K562 (cell line): ENCODE data around the gene LENEP. TPM values are rescaled to one million over a fixed set of nuclear protein-coding genes. Genes with fewer than 3 reads are reported as not detected.

Experiments used
- GABPA ChIP-seq: fragments of 200-800 bp; sonication (Bioruptor generic); conservative IDR thresholded peaks from 2 replicates; pipeline ENCODE4 v1.6.1; 2016; ENCODE audit warnings: low read depth, missing genetic modification characterization, missing compliant biosample characterization
- IRF2 ChIP-seq: sonication (generic); formaldehyde crosslinking; IDR thresholded peaks from 2 replicates; pipeline ENCODE4 v1.8.1; 2022; ENCODE audit warnings: mild to moderate bottlenecking, missing genetic modification reagents
- NFRKB ChIP-seq: fragments of 450-650 bp; IDR thresholded peaks from 2 replicates; pipeline ENCODE4 v1.6.1; 2016; ENCODE audit warnings: low read depth
- PHB ChIP-seq: fragments of 250-450 bp; sonication (Bioruptor Pico); IDR thresholded peaks from 2 replicates; pipeline ENCODE4 v1.5.0; 2021
- POLR2AphosphoS5 ChIP-seq: IDR thresholded peaks from 2 replicates; pipeline ENCODE4 v1.6.1; 2011; ENCODE audit warnings: mild to moderate bottlenecking, low read depth, low read length, moderate library complexity; ENCODE audit not compliant: control insufficient read depth, insufficient read depth
- SMARCC2 ChIP-seq: fragments of 450-650 bp; IDR thresholded peaks from 2 replicates; pipeline ENCODE4 v1.6.1; 2017; ENCODE audit warnings: antibody characterized with exemption, moderate library complexity, mild to moderate bottlenecking, low read depth
- SREBF1 ChIP-seq: fragments of 150-350 bp; IDR thresholded peaks from 2 replicates; pipeline ENCODE4 v1.6.1; 2014; ENCODE audit warnings: antibody characterized with exemption, low read depth, low read length, borderline replicate concordance
- TCF3 ChIP-seq: sonication (generic); formaldehyde crosslinking; IDR thresholded peaks from 2 replicates; pipeline ENCODE4 v1.4.0; 2020; ENCODE audit warnings: mild to moderate bottlenecking, missing genetic modification reagents
- ZNF12 ChIP-seq: sonication (generic); formaldehyde crosslinking; IDR thresholded peaks from 2 replicates; pipeline ENCODE4 v1.4.0; 2020; ENCODE audit warnings: mild to moderate bottlenecking, missing genetic modification reagents
- ZNF408 ChIP-seq: fragments of 250-450 bp; sonication (Bioruptor Pico); IDR thresholded peaks from 2 replicates; pipeline ENCODE4 v1.4.0; 2020; ENCODE audit warnings: low read depth, mild to moderate bottlenecking, moderate library complexity
- ZNF583 ChIP-seq: fragments of 250-450 bp; sonication (Bioruptor Pico); IDR thresholded peaks from 2 replicates; pipeline ENCODE4 v1.4.0; 2020
- ZNF79 ChIP-seq: fragments of 250-450 bp; sonication (Bioruptor Pico); IDR thresholded peaks from 2 replicates; pipeline ENCODE4 v1.4.0; 2020; ENCODE audit warnings: low read depth, mild to moderate bottlenecking, moderate library complexity
- ZSCAN29 ChIP-seq: fragments of 450-650 bp; IDR thresholded peaks from 2 replicates; pipeline ENCODE4 v1.6.1; 2017
- polyA plus RNA-seq, 8 experiments: library from polyadenylated mRNA; depleted of rRNA in 4 of 8; stranded (reverse) in 5 of 8; unstranded in 3 of 8; fragments of >200 nt; fragmentation: Nextera tagmentation in 2 of 8; fragmentation: Illumina TruSeq in 1 of 8; extraction: Ambion mirVana in 2 of 8; extraction: Trizol in 1 of 8; gene quantifications; 2 replicates each; pipeline versions ENCODE4 v1.2.1 to v1.2.3, GENCODE V29; 2011 to 2014; ENCODE audit warnings: inconsistent platforms in 1 of 8, missing spikeins in 1 of 8
- total RNA-seq, 7 experiments: library from RNA; depleted of rRNA in 6 of 7; stranded (reverse); fragments of >200 nt in 6 of 7; fragmentation: Illumina TruSeq in 2 of 7; extraction: Trizol in 2 of 7; gene quantifications; 2 replicates each; pipeline versions ENCODE4 v1.2.1 to v1.2.3, GENCODE V29; 2011 to 2021; ENCODE audit warnings: low replicate concordance in 1 of 7
- TF ChIP-seq, protein P1 (sequence below): sonication (generic); formaldehyde crosslinking; IDR thresholded peaks from 2 replicates; pipeline ENCODE4 v1.8.1; 2023; ENCODE audit warnings: mild to moderate bottlenecking, missing genetic modification reagents
- TF ChIP-seq, protein P2 (sequence below): fragments of 450-650 bp; IDR thresholded peaks from 2 replicates; pipeline ENCODE4 v1.7.0; 2016; ENCODE audit warnings: borderline replicate concordance

The LENEP gene
- total and polyA plus RNA-seq, 9 of the 15 experiments (the other 6 are each of a cell fraction or from before 2014, with no cell fraction given), result 0.23 to 0.87 (median 0.67) TPM; not detected in 5

DNA sequence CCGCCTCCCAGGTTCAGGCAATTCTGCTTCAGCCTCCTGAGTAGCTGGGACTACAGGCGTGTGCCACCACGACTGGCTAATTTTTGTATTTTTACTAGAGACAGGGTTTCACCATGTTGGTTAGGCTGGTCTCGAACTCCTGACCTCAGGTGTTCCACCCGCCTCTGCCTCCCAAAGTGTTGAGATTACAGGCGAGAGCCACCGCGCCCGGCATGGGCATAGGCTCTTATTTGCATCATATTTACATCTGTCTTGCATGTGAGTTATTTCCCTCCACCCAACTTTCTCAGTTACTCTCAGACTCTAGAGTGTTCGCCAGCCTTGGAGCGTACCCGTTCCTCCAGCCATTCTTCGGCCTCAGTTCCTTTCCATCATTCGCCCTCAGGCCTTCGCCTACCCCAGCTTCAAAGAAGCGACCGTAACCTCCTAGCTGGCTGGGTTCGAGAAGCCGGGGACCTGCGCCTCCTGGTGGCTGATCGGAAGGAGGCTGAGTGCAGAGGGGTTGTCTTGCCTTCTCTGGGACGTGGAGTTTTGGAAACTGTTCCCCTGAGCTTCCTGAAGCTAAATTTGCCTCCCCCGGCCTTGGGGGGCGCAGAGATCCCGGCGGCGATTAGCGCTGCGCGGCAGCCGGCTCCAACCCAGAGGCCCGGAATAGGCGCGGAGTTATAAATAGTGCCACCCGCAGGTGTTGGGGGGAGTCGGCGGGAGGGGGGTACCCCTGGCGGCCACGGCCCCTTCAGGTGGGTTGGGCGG is 5.6 kb downstream of the LENEP start (continued):
- TF ChIP-seq, protein P1, sequence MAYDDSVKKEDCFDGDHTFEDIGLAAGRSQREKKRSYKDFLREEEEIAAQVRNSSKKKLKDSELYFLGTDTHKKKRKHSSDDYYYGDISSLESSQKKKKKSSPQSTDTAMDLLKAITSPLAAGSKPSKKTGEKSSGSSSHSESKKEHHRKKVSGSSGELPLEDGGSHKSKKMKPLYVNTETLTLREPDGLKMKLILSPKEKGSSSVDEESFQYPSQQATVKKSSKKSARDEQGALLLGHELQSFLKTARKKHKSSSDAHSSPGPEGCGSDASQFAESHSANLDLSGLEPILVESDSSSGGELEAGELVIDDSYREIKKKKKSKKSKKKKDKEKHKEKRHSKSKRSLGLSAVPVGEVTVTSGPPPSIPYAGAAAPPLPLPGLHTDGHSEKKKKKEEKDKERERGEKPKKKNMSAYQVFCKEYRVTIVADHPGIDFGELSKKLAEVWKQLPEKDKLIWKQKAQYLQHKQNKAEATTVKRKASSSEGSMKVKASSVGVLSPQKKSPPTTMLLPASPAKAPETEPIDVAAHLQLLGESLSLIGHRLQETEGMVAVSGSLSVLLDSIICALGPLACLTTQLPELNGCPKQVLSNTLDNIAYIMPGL, result peak; percentile 26; the same call in 1 of the 2 replicates
- TF ChIP-seq ZNF408 (no peak), PHB (CRISPR knock-in tag) (no peak), NFRKB (no peak), GABPA (tag) (no peak; the same call in 1 of the 2 replicates), ZNF12 (CRISPR knock-in tag) (no peak), ZNF583 (CRISPR knock-in tag) (no peak), IRF2 (CRISPR knock-in tag) (no peak), POLR2AphosphoS5 (peak; percentile 50; the same call in 1 of the 2 replicates), ZNF79 (CRISPR knock-in tag) (no peak), SREBF1 (no peak), SMARCC2 (no peak), ZSCAN29 (no peak), TCF3 (CRISPR knock-in tag) (no peak)
- TF ChIP-seq, protein P2, sequence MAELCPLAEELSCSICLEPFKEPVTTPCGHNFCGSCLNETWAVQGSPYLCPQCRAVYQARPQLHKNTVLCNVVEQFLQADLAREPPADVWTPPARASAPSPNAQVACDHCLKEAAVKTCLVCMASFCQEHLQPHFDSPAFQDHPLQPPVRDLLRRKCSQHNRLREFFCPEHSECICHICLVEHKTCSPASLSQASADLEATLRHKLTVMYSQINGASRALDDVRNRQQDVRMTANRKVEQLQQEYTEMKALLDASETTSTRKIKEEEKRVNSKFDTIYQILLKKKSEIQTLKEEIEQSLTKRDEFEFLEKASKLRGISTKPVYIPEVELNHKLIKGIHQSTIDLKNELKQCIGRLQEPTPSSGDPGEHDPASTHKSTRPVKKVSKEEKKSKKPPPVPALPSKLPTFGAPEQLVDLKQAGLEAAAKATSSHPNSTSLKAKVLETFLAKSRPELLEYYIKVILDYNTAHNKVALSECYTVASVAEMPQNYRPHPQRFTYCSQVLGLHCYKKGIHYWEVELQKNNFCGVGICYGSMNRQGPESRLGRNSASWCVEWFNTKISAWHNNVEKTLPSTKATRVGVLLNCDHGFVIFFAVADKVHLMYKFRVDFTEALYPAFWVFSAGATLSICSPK, result no peak
